ENCODE measurements around the gene THRA.

Gene THRA

GRCh38 chr17:40062329-40063186 lies at the start of gene THRA:
TSS of gene THRA (plus strand) at chr17:40062965. CDS start at chr17:40074489, 11,524 bp downstream.
- in situ Hi-C loops (cut with MboI; ENCODE audit: low sequenced_read_pairs), result no loop called here

GRCh38 chr17:40014375-40014980 lies 48.3 kb upstream of the THRA start:
- in situ Hi-C loops (cut with MboI; ENCODE audit: low sequenced_read_pairs), result no loop called here

GRCh38 chr17:40015005-40015997 lies 47.5 kb upstream of the THRA start, which contains the start of gene CSF3:
TSS of gene CSF3 (plus strand) at chr17:40015440. CDS start at chr17:40015475, 35 bp downstream.
- in situ Hi-C loops (cut with MboI; ENCODE audit: low sequenced_read_pairs), result no loop called here

- in situ Hi-C loops (cut with MboI; ENCODE audit: low sequenced_read_pairs), result no loop called here
Observed at GRCh38 chr17:40015998-40016985, 46.5 kb upstream of the THRA start.

GRCh38 chr17:40017422-40018080 lies 45.2 kb upstream of the THRA start:
- in situ Hi-C loops (cut with MboI; ENCODE audit: low sequenced_read_pairs), result no loop called here

GRCh38 chr17:40018211-40019121 lies 44.3 kb upstream of the THRA start:
- in situ Hi-C loops (cut with MboI; ENCODE audit: low sequenced_read_pairs), result no loop called here

GRCh38 chr17:40019140-40019991 lies 43.4 kb upstream of the THRA start:
- in situ Hi-C loops (cut with MboI; ENCODE audit: low sequenced_read_pairs), result no loop called here

- in situ Hi-C loops (cut with MboI; ENCODE audit: low sequenced_read_pairs), result loop anchor here (10.0 kb wide), 2 partner anchors 145 to 275 kb away; no protein-coding TSS in a partner anchor
Observed at GRCh38 chr17:40020146-40020545, 42.6 kb upstream of the THRA start.

- in situ Hi-C loops (cut with MboI; ENCODE audit: low sequenced_read_pairs), result loop anchor here (10.0 kb wide), 2 partner anchors 143 to 273 kb away; no protein-coding TSS in a partner anchor
Observed at GRCh38 chr17:40021451-40021971, 41.3 kb upstream of the THRA start.

GRCh38 chr17:40022497-40022896 lies 40.3 kb upstream of the THRA start:
- in situ Hi-C loops (cut with MboI; ENCODE audit: low sequenced_read_pairs), result loop anchor here (10.0 kb wide), 2 partner anchors 142 to 272 kb away; no protein-coding TSS in a partner anchor

GRCh38 chr17:40022961-40023541 lies 39.7 kb upstream of the THRA start:
- in situ Hi-C loops (cut with MboI; ENCODE audit: low sequenced_read_pairs), result loop anchor here (10.0 kb wide), 2 partner anchors 142 to 272 kb away; no protein-coding TSS in a partner anchor

GRCh38 chr17:40023590-40024292 lies 39.0 kb upstream of the THRA start:
- in situ Hi-C loops (cut with MboI; ENCODE audit: low sequenced_read_pairs), result loop anchor here (10.0 kb wide), 2 partner anchors 141 to 271 kb away; no protein-coding TSS in a partner anchor

- in situ Hi-C loops (cut with MboI; ENCODE audit: low sequenced_read_pairs), result loop anchor here (10.0 kb wide), 2 partner anchors 140 to 270 kb away; no protein-coding TSS in a partner anchor
Observed at GRCh38 chr17:40024901-40025300, 37.9 kb upstream of the THRA start.

GRCh38 chr17:40025559-40025958 lies 37.2 kb upstream of the THRA start:
- in situ Hi-C loops (cut with MboI; ENCODE audit: low sequenced_read_pairs), result loop anchor here (10.0 kb wide), 2 partner anchors 139 to 269 kb away; no protein-coding TSS in a partner anchor
